DND-41 (cell line): ENCODE results near the gene TGFBR3L.

Source experiments
- ATAC-seq: fragments of 200-7000 bp; cut with Tn5 transposase; 3 replicates; pipeline ENCODE4 v1.9.1; 2021; ENCODE audit warnings: low read depth; ENCODE audit not compliant: insufficient read depth
- DNase-seq: peaks from one replicate; pipeline ENCODE4 v3.0.0-alpha.2; 2020
- H2AFZ ChIP-seq: 2 replicates; pipeline ENCODE4 v1.6.0; 2012; ENCODE audit warnings: low read depth, low read length
- H3K27ac ChIP-seq: 2 replicates; pipeline ENCODE4 v1.5.1; 2012; ENCODE audit warnings: low read length, inconsistent platforms
- H3K27me3 ChIP-seq: fragments of 200-600 bp; sonication (generic); 2 replicates; pipeline ENCODE4 v1.6.0; 2012; ENCODE audit warnings: low read length, mild to moderate bottlenecking, inconsistent platforms; ENCODE audit not compliant: insufficient read depth, poor library complexity
- H3K36me3 ChIP-seq: 2 replicates; pipeline ENCODE4 v1.5.1; 2012; ENCODE audit warnings: low read length, inconsistent platforms; ENCODE audit not compliant: insufficient read depth
- H3K4me1 ChIP-seq: 2 replicates; pipeline ENCODE4 v1.5.1; 2012; ENCODE audit warnings: mild to moderate bottlenecking, low read length; ENCODE audit not compliant: insufficient read depth
- H3K4me2 ChIP-seq: 2 replicates; pipeline ENCODE4 v1.6.0; 2012; ENCODE audit warnings: mild to moderate bottlenecking, moderate library complexity, low read length, inconsistent platforms; ENCODE audit not compliant: insufficient read depth
- H3K4me3 ChIP-seq, 2 experiments: fragments of 200-600 bp in 1 of 2; shearing (Covaris generic) in 1 of 2; 2 replicates each; pipeline ENCODE4 v1.5.1; 2012 to 2016; ENCODE audit warnings: inconsistent platforms in 2 of 2, low read length in 2 of 2, mild to moderate bottlenecking in 2 of 2, low read depth in 1 of 2, moderate library complexity in 1 of 2
- H3K79me2 ChIP-seq: 2 replicates; pipeline ENCODE4 v1.6.0; 2012; ENCODE audit warnings: low read length, inconsistent platforms; ENCODE audit not compliant: insufficient read depth
- H3K9ac ChIP-seq: 2 replicates; pipeline ENCODE4 v1.6.0; 2012; ENCODE audit warnings: low read depth, mild to moderate bottlenecking, inconsistent platforms, low read length, moderate library complexity
- H3K9me3 ChIP-seq: 2 replicates; pipeline ENCODE4 v1.5.1; 2012; ENCODE audit warnings: low read length, moderate library complexity, mild to moderate bottlenecking, inconsistent platforms; ENCODE audit not compliant: insufficient read depth, severe bottlenecking
- H4K20me1 ChIP-seq: 2 replicates; pipeline ENCODE4 v1.6.0; 2012; ENCODE audit warnings: low read length; ENCODE audit not compliant: insufficient read depth
- CTCF ChIP-seq: IDR thresholded peaks from 2 replicates; pipeline ENCODE4 v1.5.1; 2012; ENCODE audit warnings: borderline replicate concordance, low read length, moderate library complexity, mild to moderate bottlenecking; ENCODE audit not compliant: poor library complexity, severe bottlenecking; ENCODE audit errors: extremely low read depth
- EZH2 ChIP-seq: IDR thresholded peaks from 3 replicates; pipeline ENCODE4 v1.6.1; 2012; ENCODE audit warnings: borderline replicate concordance, low read depth, mild to moderate bottlenecking, moderate library complexity, low read length, inconsistent platforms; ENCODE audit not compliant: severe bottlenecking

TGFBR3L gene

GRCh38 chr19:7943444-7944176 lies 29.0 kb downstream of the TGFBR3L start, which contains the start of gene TIMM44:
Gene TIMM44, minus strand, starts transcription at chr19:7943666. Its CDS starts 15 bp downstream, at chr19:7943651.
- peaks cover 32% of the 10 kb centered on the region for H3K36me3 ChIP-seq
- no peaks in the 10 kb centered on the region for H3K27me3 ChIP-seq
- peak within 1 kb of the TSS; percentile 96 for H3K9ac ChIP-seq
- no peaks in the 10 kb centered on the region for H3K9me3 ChIP-seq
- peak within 1 kb of the TSS; percentile 92 for H3K4me2 ChIP-seq
- H4K20me1 ChIP-seq, result peaks cover 24% of the 10 kb centered on the region
- TF ChIP-seq EZH2, result no peak
- TF ChIP-seq CTCF, result no peak
- H3K27ac ChIP-seq, result peak within 1 kb of the TSS; percentile 92
- ATAC-seq (peak; percentile 97), DNase-seq (peak; percentile 100)
- peaks cover 54% of the 10 kb centered on the region for H3K79me2 ChIP-seq
- peaks cover 44% of the 10 kb centered on the region for H3K4me1 ChIP-seq
- H3K4me3 ChIP-seq, result peak within 1 kb of the TSS; percentile 94 to 97
- peak within 1 kb of the TSS; percentile 91 for H2AFZ ChIP-seq

- DNase-seq (peak; percentile 91), ATAC-seq (peak; percentile 41)
- Histone ChIP-seq H4K20me1 (peaks cover 21% of the 10 kb centered on the region), H3K4me2 (peak overlapping the region; percentile 92), H3K79me2 (peaks cover 49% of the 10 kb centered on the region), H3K4me3 (peak overlapping the region; percentile 41 to 94; a peak in 3 of 4 replicates), H3K4me1 (peaks cover 44% of the 10 kb centered on the region), H3K27ac (peak overlapping the region; percentile 82), H3K36me3 (peaks cover 26% of the 10 kb centered on the region), H3K9ac (peak overlapping the region; percentile 67), H3K9me3 (no peaks in the 10 kb centered on the region), H2AFZ (peak overlapping the region; percentile 91), H3K27me3 (no peaks in the 10 kb centered on the region)
- TF ChIP-seq EZH2 (no peak), CTCF (peak; percentile 89)
These were observed 29.6 kb downstream of the TGFBR3L start for GRCh38 chr19:7944177-7944761.

GRCh38 chr19:7947939-7948338 lies 33.3 kb downstream of the TGFBR3L start:
- peaks cover 16% of the 10 kb centered on the region for H3K4me1 ChIP-seq
- no peak for DNase-seq
- H3K9ac ChIP-seq, result no peak overlapping the region
- no peak overlapping the region for H3K4me2 ChIP-seq
- no peak for ATAC-seq
- H3K9me3 ChIP-seq, result no peaks in the 10 kb centered on the region
- peaks cover 14% of the 10 kb centered on the region for H3K79me2 ChIP-seq
- no peak overlapping the region for H3K4me3 ChIP-seq
- H2AFZ ChIP-seq, result no peak overlapping the region
- no peaks in the 10 kb centered on the region for H3K27me3 ChIP-seq
- TF ChIP-seq EZH2, result no peak
- TF ChIP-seq CTCF, result no peak
- no peak overlapping the region for H3K27ac ChIP-seq
- 0 out of 2 replicates have a peak, but pooled peaks cover 5% of the 10 kb centered on the region for H4K20me1 ChIP-seq
- H3K36me3 ChIP-seq, result no peaks in the 10 kb centered on the region; the same call in 1 of the 2 replicates
